Measurements from ENCODE around the gene SURF2.
A peak's percentile ranks its signal among the peaks of the same experiment; 100 is the strongest.

Gene SURF2

GRCh38 chr9:133354766-133355165 lies 1.6 kb upstream of the SURF2 start:
- no peak for DNase-seq (ENCODE audit: low read depth)

GRCh38 chr9:133355881-133356357 lies 431 bp upstream of the SURF2 start:
- no peak for DNase-seq (ENCODE audit: low read depth)

- DNase-seq (ENCODE audit: low read depth), result no peak
Measured at GRCh38 chr9:133357656-133358055, 1.3 kb downstream of the SURF2 start.

- no peak for DNase-seq (ENCODE audit: low read depth)
Measured at GRCh38 chr9:133359399-133360175, 3.2 kb downstream of the SURF2 start.

- no peak for DNase-seq (ENCODE audit: low read depth)
Measured at GRCh38 chr9:133360400-133361393, 4.3 kb downstream of the SURF2 start.

GRCh38 chr9:133361507-133362092 lies 5.2 kb downstream of the SURF2 start:
- DNase-seq (ENCODE audit: low read depth), result no peak

- no peak for DNase-seq (ENCODE audit: low read depth)
Measured at GRCh38 chr9:133362359-133363044, 6.2 kb downstream of the SURF2 start.

- DNase-seq (ENCODE audit: low read depth), result no peak
Measured at GRCh38 chr9:133366435-133366834, 10.1 kb downstream of the SURF2 start.

GRCh38 chr9:133367221-133367620 lies 10.9 kb downstream of the SURF2 start:
- DNase-seq (ENCODE audit: low read depth), result no peak

GRCh38 chr9:133367778-133368177 lies 11.4 kb downstream of the SURF2 start:
- DNase-seq (ENCODE audit: low read depth), result no peak

- no peak for DNase-seq (ENCODE audit: low read depth)
Measured at GRCh38 chr9:133368249-133368881, 12.0 kb downstream of the SURF2 start.

- DNase-seq (ENCODE audit: low read depth), result no peak
Measured at GRCh38 chr9:133369422-133369821, 13.1 kb downstream of the SURF2 start.

GRCh38 chr9:133369933-133370332 lies 13.6 kb downstream of the SURF2 start:
- no peak for DNase-seq (ENCODE audit: low read depth)

GRCh38 chr9:133370685-133371084 lies 14.3 kb downstream of the SURF2 start:
- DNase-seq (ENCODE audit: low read depth), result peak; percentile 32

GRCh38 chr9:133371261-133371711 lies 14.9 kb downstream of the SURF2 start:
- DNase-seq (ENCODE audit: low read depth), result peak; percentile 70

- DNase-seq (ENCODE audit: low read depth), result no peak
Measured at GRCh38 chr9:133372144-133372543, 15.8 kb downstream of the SURF2 start.

- DNase-seq (ENCODE audit: low read depth), result no peak
Measured at GRCh38 chr9:133374612-133375115, 18.3 kb downstream of the SURF2 start.

- no peak for DNase-seq (ENCODE audit: low read depth)
Measured at GRCh38 chr9:133375116-133375723, 18.9 kb downstream of the SURF2 start.

- DNase-seq (ENCODE audit: low read depth), result peak; percentile 87
Measured at GRCh38 chr9:133375724-133376654, 19.6 kb downstream of the SURF2 start, which contains the start of the genes STKLD1 and SURF4. Gene STKLD1, plus strand, starts transcription at chr9:133376366. Its CDS starts 108 bp downstream, at chr9:133376474. Gene SURF4, minus strand, starts transcription at chr9:133376060. Its CDS starts 91 bp downstream, at chr9:133375969.

All from T follicular helper cell (primary cell).